ENCODE results near the gene TMEM245. TPM values are rescaled to one million over a fixed set of nuclear protein-coding genes. Genes with fewer than 3 reads are reported as not detected.

Gene TMEM245
- total RNA-seq, 1 experiment from 2014 or later = 30.4 TPM

DNA sequence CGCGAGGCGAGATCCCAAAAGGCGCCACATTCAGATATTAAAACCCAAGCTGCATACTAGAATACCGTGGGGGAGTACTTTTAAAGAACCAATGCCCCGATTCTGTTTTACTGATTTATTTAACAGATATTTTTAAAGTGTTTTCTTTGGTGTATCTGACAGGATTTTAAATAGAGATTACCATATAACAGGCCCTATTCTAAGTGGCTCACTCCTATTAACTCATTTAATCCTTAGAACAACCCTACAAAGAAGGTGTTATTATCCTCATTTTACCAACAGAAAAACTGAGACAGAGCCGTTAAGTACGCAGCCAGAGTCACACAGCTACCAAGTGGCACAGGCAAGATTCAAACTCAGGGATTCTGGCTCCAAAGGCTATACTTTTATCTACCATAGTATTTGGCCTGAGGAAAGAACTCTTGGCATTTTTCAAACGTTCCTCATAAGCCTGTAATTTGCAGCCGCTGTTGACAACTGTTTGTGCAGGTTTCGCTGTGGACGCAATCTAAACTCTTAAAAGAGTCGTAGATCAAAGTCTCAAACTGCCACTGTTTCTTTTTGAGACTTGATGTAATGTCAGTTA, 550 bp upstream of the TMEM245 start:
- H3K27me3 ChIP-seq (ENCODE audit: control insufficient read depth, insufficient read depth, low read length) = no peaks in the 10 kb centered on the region
- peaks cover 3% of the 10 kb centered on the region for H3K36me3 ChIP-seq (replicated peaks; ENCODE audit: control insufficient read depth, insufficient read depth, low read length)
- no peak for DNase-seq
- H3K4me3 ChIP-seq (ENCODE audit: insufficient read depth, low read depth, low read length) = peak overlapping the region; percentile 19; the same call in 1 of the 2 replicates

DNA sequence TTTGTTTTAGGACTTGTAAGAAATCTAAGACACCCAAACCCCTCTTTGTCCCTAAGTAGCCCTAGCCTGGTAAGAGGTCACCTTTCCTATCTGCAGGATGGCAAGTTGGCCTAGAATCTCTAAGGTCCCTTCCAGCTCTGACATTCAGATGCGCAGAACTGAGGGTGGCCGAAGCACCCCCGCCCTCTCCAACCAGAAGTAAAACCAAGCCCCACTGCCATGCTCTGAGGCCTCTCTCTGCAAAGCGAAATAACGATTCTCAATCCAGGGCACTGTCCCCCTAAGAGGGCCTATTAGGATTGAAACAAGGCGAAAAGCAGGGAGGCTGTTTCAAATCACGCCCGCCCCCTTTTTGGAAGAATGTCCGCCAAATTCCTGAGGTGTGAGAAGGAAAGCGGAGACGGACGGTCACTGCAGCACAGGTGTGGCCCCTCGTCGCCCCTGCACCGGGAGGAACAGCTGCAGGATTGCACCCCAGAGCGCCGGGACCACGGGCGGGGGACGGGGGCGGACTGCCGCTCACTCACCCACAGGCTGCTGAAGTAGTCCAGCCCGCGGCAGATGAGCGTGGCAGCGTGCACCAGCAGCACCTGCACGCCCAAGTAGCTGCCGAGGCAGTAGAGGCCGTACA, 824 bp downstream of the TMEM245 start:
- Histone ChIP-seq H3K36me3 (replicated peaks; ENCODE audit: control insufficient read depth, insufficient read depth, low read length) (peaks cover 3% of the 10 kb centered on the region), H3K27me3 (ENCODE audit: control insufficient read depth, insufficient read depth, low read length) (no peaks in the 10 kb centered on the region), H3K4me3 (ENCODE audit: insufficient read depth, low read depth, low read length) (peak overlapping the region; percentile 93)
- DNase-seq = peak; percentile 63

DNA sequence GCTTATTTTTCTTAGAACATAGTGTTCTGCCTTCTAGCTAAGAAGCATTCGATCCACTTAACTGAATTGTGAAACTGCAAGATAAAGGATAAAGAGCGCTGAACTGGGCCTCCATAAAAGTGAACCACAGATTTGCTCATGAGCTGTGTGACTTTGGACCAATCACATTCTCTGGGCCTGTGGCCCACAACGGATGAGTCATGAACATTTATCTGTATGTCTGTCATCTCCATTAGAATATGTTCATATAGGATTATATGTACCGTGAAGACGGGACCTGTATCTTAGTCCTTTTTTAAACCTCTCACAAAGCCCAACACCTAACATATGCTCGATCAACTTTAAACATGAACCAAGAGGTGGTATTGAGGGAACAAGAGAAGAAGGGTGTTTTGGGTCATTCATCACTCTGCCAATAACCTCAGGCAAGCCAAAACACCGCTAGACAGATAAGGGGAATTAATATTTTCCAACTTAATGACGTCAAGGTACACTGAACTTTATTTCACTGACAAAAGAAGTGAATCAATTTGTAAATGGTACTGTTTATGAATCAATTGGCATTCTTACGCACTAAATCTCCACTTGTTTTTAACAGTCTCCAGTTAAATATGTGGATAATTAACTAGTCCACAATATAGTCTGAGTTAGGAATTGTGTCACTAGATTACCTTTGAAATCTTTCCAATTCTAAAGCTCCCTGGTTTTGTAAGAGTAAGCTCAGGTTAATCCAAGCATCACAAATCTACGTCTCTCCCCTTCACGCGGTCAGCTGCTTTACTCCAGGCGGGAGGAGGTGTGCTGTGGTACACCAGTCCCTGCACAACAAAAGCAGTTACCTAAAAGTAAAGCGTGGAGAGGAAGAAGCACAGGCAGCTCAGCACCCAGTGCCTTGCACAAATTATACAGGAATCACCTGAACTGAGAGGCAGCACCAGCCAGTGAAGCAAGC, 1.6 kb downstream of the TMEM245 start:
- Histone ChIP-seq H3K27me3 (ENCODE audit: control insufficient read depth, insufficient read depth, low read length) (no peaks in the 10 kb centered on the region), H3K36me3 (replicated peaks; ENCODE audit: control insufficient read depth, insufficient read depth, low read length) (peaks cover 3% of the 10 kb centered on the region), H3K4me3 (ENCODE audit: insufficient read depth, low read depth, low read length) (peak overlapping the region; percentile 93)
- peak; percentile 29 for DNase-seq

- H3K4me3 ChIP-seq (ENCODE audit: insufficient read depth, low read depth, low read length) = no peak overlapping the region
- no peaks in the 10 kb centered on the region for H3K27me3 ChIP-seq (ENCODE audit: control insufficient read depth, insufficient read depth, low read length)
- no peak for DNase-seq
- H3K36me3 ChIP-seq (replicated peaks; ENCODE audit: control insufficient read depth, insufficient read depth, low read length) = peaks cover 3% of the 10 kb centered on the region
Measured at GRCh38 chr9:109115931-109116526, 3.7 kb downstream of the TMEM245 start.

DNA sequence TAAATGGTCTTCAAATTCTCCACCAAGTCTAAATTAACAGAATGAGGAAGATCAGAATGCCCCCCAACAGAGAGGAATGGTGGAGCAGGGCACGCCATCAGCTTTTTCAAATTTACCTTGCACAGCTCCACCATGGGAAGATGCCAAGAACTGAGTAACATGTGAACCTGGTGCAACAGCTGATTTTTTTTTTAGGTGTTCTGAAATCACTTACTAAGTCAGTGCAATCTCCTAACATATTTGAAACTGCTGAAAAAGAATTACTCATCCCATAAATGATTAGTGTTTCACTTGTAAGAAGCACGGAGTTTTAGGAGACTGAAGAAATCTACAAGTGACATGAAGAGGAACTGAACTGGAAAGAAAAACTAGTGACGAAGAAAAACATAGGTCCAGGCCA, 5.1 kb downstream of the TMEM245 start:
- DNase-seq = no peak
- peaks cover 3% of the 10 kb centered on the region for H3K36me3 ChIP-seq (replicated peaks; ENCODE audit: control insufficient read depth, insufficient read depth, low read length)
- H3K27me3 ChIP-seq (ENCODE audit: control insufficient read depth, insufficient read depth, low read length) = no peaks in the 10 kb centered on the region
- H3K4me3 ChIP-seq (ENCODE audit: insufficient read depth, low read depth, low read length) = no peak overlapping the region

- no peak for DNase-seq
- Histone ChIP-seq H3K27me3 (ENCODE audit: control insufficient read depth, insufficient read depth, low read length) (no peaks in the 10 kb centered on the region), H3K36me3 (replicated peaks; ENCODE audit: control insufficient read depth, insufficient read depth, low read length) (peaks cover 3% of the 10 kb centered on the region), H3K4me3 (ENCODE audit: insufficient read depth, low read depth, low read length) (no peak overlapping the region)
Measured at GRCh38 chr9:109113892-109114609, 5.7 kb downstream of the TMEM245 start.

- H3K27me3 ChIP-seq (ENCODE audit: control insufficient read depth, insufficient read depth, low read length) = no peaks in the 10 kb centered on the region
- DNase-seq = no peak
- H3K36me3 ChIP-seq (replicated peaks; ENCODE audit: control insufficient read depth, insufficient read depth, low read length) = no peaks in the 10 kb centered on the region
- no peak overlapping the region for H3K4me3 ChIP-seq (ENCODE audit: insufficient read depth, low read depth, low read length)
Measured at GRCh38 chr9:109113254-109113653, 6.5 kb downstream of the TMEM245 start.

DNA sequence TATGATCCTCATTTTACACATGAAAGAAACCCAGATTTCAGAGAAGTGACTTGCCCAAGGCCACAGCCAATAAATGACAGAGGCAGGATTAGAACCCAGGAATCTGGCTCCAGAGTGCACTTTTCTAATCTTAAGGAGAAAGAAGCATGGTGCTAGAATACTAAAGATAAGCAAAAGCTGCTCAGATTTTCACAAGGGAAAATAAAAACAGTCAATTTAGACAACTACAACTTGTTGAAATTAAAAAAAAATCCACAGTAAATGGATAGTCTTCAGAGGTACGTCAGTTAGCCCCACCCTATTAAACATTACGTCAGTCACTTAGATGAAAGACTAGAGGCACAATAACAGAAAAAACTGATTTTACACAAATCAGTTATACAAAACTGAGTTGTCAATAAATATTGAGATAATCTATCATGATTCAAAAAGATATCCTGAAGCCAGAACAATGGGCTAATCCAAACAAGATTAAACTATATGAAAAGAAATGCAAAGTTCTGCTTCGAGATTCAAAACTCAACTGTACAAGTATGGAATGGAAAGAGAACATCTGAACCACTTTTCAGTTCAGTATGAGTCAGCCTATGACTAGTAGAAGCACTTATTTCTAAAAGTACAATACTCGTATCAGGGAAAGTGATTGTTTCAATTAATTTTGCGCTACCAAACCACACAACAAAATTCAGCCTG, 9.3 kb downstream of the TMEM245 start:
- no peak overlapping the region for H3K4me3 ChIP-seq (ENCODE audit: insufficient read depth, low read depth, low read length)
- DNase-seq = no peak
- no peaks in the 10 kb centered on the region for H3K36me3 ChIP-seq (replicated peaks; ENCODE audit: control insufficient read depth, insufficient read depth, low read length)
- no peaks in the 10 kb centered on the region for H3K27me3 ChIP-seq (ENCODE audit: control insufficient read depth, insufficient read depth, low read length)

- no peaks in the 10 kb centered on the region for H3K27me3 ChIP-seq (ENCODE audit: control insufficient read depth, insufficient read depth, low read length)
- no peak overlapping the region for H3K4me3 ChIP-seq (ENCODE audit: insufficient read depth, low read depth, low read length)
- no peaks in the 10 kb centered on the region for H3K36me3 ChIP-seq (replicated peaks; ENCODE audit: control insufficient read depth, insufficient read depth, low read length)
- no peak for DNase-seq
Measured at GRCh38 chr9:109109967-109110328, 9.8 kb downstream of the TMEM245 start.

- no peak for DNase-seq
- Histone ChIP-seq H3K4me3 (ENCODE audit: insufficient read depth, low read depth, low read length) (no peak overlapping the region), H3K36me3 (replicated peaks; ENCODE audit: control insufficient read depth, insufficient read depth, low read length) (no peaks in the 10 kb centered on the region), H3K27me3 (ENCODE audit: control insufficient read depth, insufficient read depth, low read length) (no peaks in the 10 kb centered on the region)
Measured at GRCh38 chr9:109108318-109108717, 11.4 kb downstream of the TMEM245 start.

- Histone ChIP-seq H3K4me3 (ENCODE audit: insufficient read depth, low read depth, low read length) (no peak overlapping the region), H3K36me3 (replicated peaks; ENCODE audit: control insufficient read depth, insufficient read depth, low read length) (no peaks in the 10 kb centered on the region), H3K27me3 (ENCODE audit: control insufficient read depth, insufficient read depth, low read length) (no peaks in the 10 kb centered on the region)
- no peak for DNase-seq
Measured at GRCh38 chr9:109107402-109108240, 12.1 kb downstream of the TMEM245 start.

- DNase-seq = no peak
- Histone ChIP-seq H3K27me3 (ENCODE audit: control insufficient read depth, insufficient read depth, low read length) (no peaks in the 10 kb centered on the region), H3K4me3 (ENCODE audit: insufficient read depth, low read depth, low read length) (no peak overlapping the region), H3K36me3 (replicated peaks; ENCODE audit: control insufficient read depth, insufficient read depth, low read length) (no peaks in the 10 kb centered on the region; the same call in 1 of the 2 replicates)
Measured at GRCh38 chr9:109101810-109102209, 17.9 kb downstream of the TMEM245 start.

- no peak for DNase-seq
- H3K36me3 ChIP-seq (replicated peaks; ENCODE audit: control insufficient read depth, insufficient read depth, low read length) = no peaks in the 10 kb centered on the region; the same call in 1 of the 2 replicates
- H3K4me3 ChIP-seq (ENCODE audit: insufficient read depth, low read depth, low read length) = no peak overlapping the region
- no peaks in the 10 kb centered on the region for H3K27me3 ChIP-seq (ENCODE audit: control insufficient read depth, insufficient read depth, low read length)
Measured at GRCh38 chr9:109101202-109101595, 18.5 kb downstream of the TMEM245 start.

Data from H7 (cell line).